GM12878 (cell line): ENCODE results near the gene MRTFB. TPM values are rescaled to one million over a fixed set of nuclear protein-coding genes. Genes with fewer than 3 reads are reported as not detected.

ENCODE experiments used
- ATAC-seq: fragments of 200-7000 bp; cut with Tn5 transposase; 3 replicates; pipeline ENCODE4 v1.9.1; 2020; ENCODE audit warnings: mild to moderate bottlenecking, moderate library complexity
- BruUV-seq: library from RNA; stranded (reverse); fragments of 400-500 nt; replicated peaks from 2 replicates; lab custom pipeline; 2021; lab: Mats Ljungman, UMichigan
- CTCF ChIA-PET: fragments of 300-600 bp; sonication (Branson Sonifier 250); formaldehyde crosslinking; extraction: SDS; loops from one replicate; lab custom pipeline; 2021; ENCODE audit warnings: inconsistent platforms; lab: Yijun Ruan, JAX
- POLR2A ChIA-PET: fragments of 350-600 bp; formaldehyde crosslinking; extraction: SDS; loops from one replicate; lab custom pipeline; 2021; ENCODE audit warnings: inconsistent platforms; lab: Charles Lee
- RAD21 ChIA-PET: fragments of 300-600 bp; sonication (Branson Sonifier 250); formaldehyde crosslinking; loops from one replicate; lab custom pipeline; 2023; ENCODE audit warnings: antibody characterized with exemption; ENCODE audit not compliant: unreplicated experiment; lab: Charles Lee
- SMC1A ChIA-PET: fragments of 300-600 bp; sonication (Branson Sonifier 250); formaldehyde crosslinking; loops from one replicate; lab custom pipeline; 2023; ENCODE audit not compliant: unreplicated experiment, uncharacterized antibody; lab: Charles Lee
- DNase-seq: peaks from one replicate; pipeline ENCODE4 v3.0.0-alpha.2; 2011; ENCODE audit warnings: low read depth, low spot score
- FAIRE-seq: peaks from 3 replicates; lab custom pipeline; 2011; peaks lifted over from hg19 to GRCh38; lab: Jason Lieb, UNC
- H2AFZ ChIP-seq: 2 replicates; pipeline ENCODE4 v1.6.0; 2011; ENCODE audit warnings: low read depth, low read length, control low read depth; ENCODE audit not compliant: control insufficient read depth
- H3K27ac ChIP-seq: 2 replicates; pipeline ENCODE4 v1.5.1; 2011; ENCODE audit warnings: control low read depth; ENCODE audit not compliant: control insufficient read depth, insufficient read depth
- H3K27me3 ChIP-seq, 2 experiments: replicated peaks in 1 of 2; 2 replicates each; pipeline versions ENCODE4 v1.6.0 to v1.6.1; 2011; ENCODE audit warnings: low read length in 1 of 2; ENCODE audit not compliant: control insufficient read depth in 2 of 2, insufficient read depth in 2 of 2
- H3K36me3 ChIP-seq, 2 experiments: 2 replicates each; pipeline ENCODE4 v1.5.1; 2011; ENCODE audit warnings: low read length in 1 of 2; ENCODE audit not compliant: control insufficient read depth in 2 of 2, insufficient read depth in 2 of 2
- H3K4me1 ChIP-seq: 2 replicates; pipeline ENCODE4 v1.6.1; 2011; ENCODE audit warnings: mild to moderate bottlenecking, low read length, moderate library complexity, mixed read lengths; ENCODE audit not compliant: control insufficient read depth, insufficient read depth
- H3K4me2 ChIP-seq: 2 replicates; pipeline ENCODE4 v1.6.0; 2011; ENCODE audit warnings: control low read depth; ENCODE audit not compliant: control insufficient read depth, insufficient read depth
- H3K4me3 ChIP-seq: fragments of 200-600 bp; sonication (generic); 2 replicates; pipeline ENCODE4 v1.5.1; 2016
- H3K79me2 ChIP-seq: 2 replicates; pipeline ENCODE4 v1.6.0; 2011; ENCODE audit warnings: low read length; ENCODE audit not compliant: control insufficient read depth, insufficient read depth
- H3K9ac ChIP-seq: 2 replicates; pipeline ENCODE4 v1.8.0; 2011; ENCODE audit warnings: low read length, control low read depth, mixed read lengths; ENCODE audit not compliant: control insufficient read depth, insufficient read depth
- H3K9me3 ChIP-seq: replicated peaks from 3 replicates; pipeline ENCODE4 v1.5.1; 2011; ENCODE audit warnings: mild to moderate bottlenecking, low read length; ENCODE audit not compliant: control insufficient read depth, insufficient read depth
- H4K20me1 ChIP-seq: 2 replicates; pipeline ENCODE4 v1.6.0; 2011; ENCODE audit not compliant: control insufficient read depth, insufficient read depth
- FOXM1 ChIP-seq: IDR thresholded peaks from 2 replicates; pipeline ENCODE4 v1.6.1; 2012; ENCODE audit warnings: low read depth, mild to moderate bottlenecking, inconsistent platforms, low read length, moderate library complexity
- IKZF2 ChIP-seq, 2 experiments: fragments of 450-650 bp; IDR thresholded peaks; 2 replicates each; pipeline ENCODE4 v1.6.1; 2017; ENCODE audit warnings: mild to moderate bottlenecking in 2 of 2, moderate library complexity in 2 of 2
- KDM1A ChIP-seq: fragments of 200-600 bp; sonication (generic); IDR thresholded peaks from 2 replicates; pipeline ENCODE4 v1.6.1; 2016; ENCODE audit warnings: borderline replicate concordance
- MEF2B ChIP-seq: fragments of 450-650 bp; IDR thresholded peaks from 2 replicates; pipeline ENCODE4 v1.6.1; 2018; ENCODE audit warnings: mild to moderate bottlenecking, moderate library complexity; ENCODE audit not compliant: partially characterized antibody, poor library complexity, severe bottlenecking
- NFYA ChIP-seq: IDR thresholded peaks from 2 replicates; pipeline ENCODE4 v1.6.1; 2011; ENCODE audit warnings: low read depth, mild to moderate bottlenecking, low read length, improper control_type of control experiment, borderline replicate concordance
- NR2C1 ChIP-seq: fragments of 450-650 bp; IDR thresholded peaks from 2 replicates; pipeline ENCODE4 v1.6.1; 2017; ENCODE audit warnings: antibody characterized with exemption, mild to moderate bottlenecking, moderate library complexity
- POLR2A ChIP-seq: IDR thresholded peaks from 2 replicates; pipeline ENCODE4 v1.6.1; 2011; ENCODE audit warnings: low read depth, mild to moderate bottlenecking, low read length
- POLR2AphosphoS5 ChIP-seq: IDR thresholded peaks from 2 replicates; pipeline ENCODE4 v1.6.1; 2011; ENCODE audit warnings: mild to moderate bottlenecking, low read length, inconsistent platforms
- TCF7 ChIP-seq: IDR thresholded peaks from 2 replicates; pipeline ENCODE4 v1.6.1; 2014; ENCODE audit warnings: antibody characterized with exemption, borderline replicate concordance
- ZNF384 ChIP-seq: IDR thresholded peaks from 2 replicates; pipeline ENCODE4 v1.6.1; 2012; ENCODE audit warnings: low read depth, mild to moderate bottlenecking, low read length, improper control_type of control experiment, borderline replicate concordance
- WGBS: methylation state at CpG from one replicate; pipeline ENCODE4 v1.1.6; 2016; ENCODE audit warnings: low lambda C conversion rate; ENCODE audit not compliant: insufficient replicate concordance, insufficient coverage; ENCODE audit errors: missing lambda C conversion rate; 5-methylcytosine and 5-hydroxymethylcytosine counted together
- in situ Hi-C: fragments of 300-500 bp; cut with MboI; formaldehyde crosslinking; loops from 9 replicates; pipeline ENCODE4 v1.14.3; 2018; ENCODE audit warnings: mixed read lengths
- intact Hi-C: fragments of 100-400 bp; cut with micrococcal nuclease; formaldehyde crosslinking; loops from one replicate; pipeline ENCODE4 v1.14.2; 2022; ENCODE audit not compliant: unreplicated experiment
- polyA plus RNA-seq, 11 experiments: library from polyadenylated mRNA; depleted of rRNA in 4 of 11; unstranded in 6 of 11; stranded (reverse) in 5 of 11; fragments of >200 nt; fragmentation: Nextera tagmentation in 4 of 11; fragmentation: Illumina TruSeq in 1 of 11; extraction: Ambion mirVana in 4 of 11; extraction: Trizol in 1 of 11; gene quantifications; 1 replicate in 1 of 11; 2 replicates in 10 of 11; pipeline versions ENCODE4 v1.2.1 to v1.2.3, GENCODE V29; 2011 to 2016; ENCODE audit warnings: inconsistent platforms in 2 of 11, missing spikeins in 2 of 11, low read depth in 1 of 11
- total RNA-seq, 4 experiments: library from RNA; depleted of rRNA in 3 of 4; stranded (reverse); fragments of >200 nt in 3 of 4; fragmentation: Illumina TruSeq in 1 of 4; extraction: Trizol in 1 of 4; gene quantifications; 2 replicates each; pipeline versions ENCODE4 v1.2.1 to v1.2.3, GENCODE V29; 2013 to 2021
- TF ChIP-seq, protein P1 (sequence below): fragments of 450-650 bp; IDR thresholded peaks from 2 replicates; pipeline ENCODE4 v1.6.1; 2017; ENCODE audit warnings: low read depth, mild to moderate bottlenecking, moderate library complexity

Gene MRTFB
- total and polyA plus RNA-seq, 10 of the 15 experiments (the other 5 are each of a cell fraction or from before 2014, with no cell fraction given) = 2.1 to 14.3 (median 8.0) TPM

DNA sequence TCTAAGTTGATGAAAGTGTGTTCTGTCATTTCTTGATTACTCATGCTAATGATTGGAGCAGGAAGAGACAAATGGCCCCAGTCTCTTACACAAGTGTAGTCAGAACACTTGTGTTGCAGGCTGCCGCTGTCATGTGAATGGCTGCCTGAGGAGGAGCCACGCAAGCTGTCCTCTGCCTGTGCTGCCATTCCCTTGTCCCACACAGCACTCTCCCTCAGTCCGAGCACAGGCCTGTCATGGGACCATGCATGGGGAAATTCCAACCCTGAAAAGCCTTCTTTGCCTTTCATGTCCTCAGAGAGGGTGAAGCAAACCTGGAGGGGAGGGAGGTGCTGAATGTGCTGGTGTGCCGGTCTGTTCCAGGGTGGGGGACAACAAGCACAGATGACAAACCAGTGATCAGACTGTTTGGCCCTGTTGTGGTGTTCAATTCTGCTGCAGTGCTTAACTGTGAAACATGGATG, 109.4 kb downstream of the MRTFB start:
- H3K27ac ChIP-seq = no peak overlapping the region
- ChIA-PET POLR2A (no interaction called here), CTCF (interaction anchor here (0.8 kb wide), 1 partner anchor 33 kb away, joined by 3 read pairs; no protein-coding TSS in a partner anchor), SMC1A (interaction anchor here (0.7 kb wide), 1 partner anchor 22 kb away, joined by 3 read pairs; no protein-coding TSS in a partner anchor), RAD21 (no interaction called here)
- no peak for DNase-seq
- no peak overlapping the region for H3K4me3 ChIP-seq
- ATAC-seq = no peak
- no peak overlapping the region for H3K9ac ChIP-seq
- TF ChIP-seq, protein P1, sequence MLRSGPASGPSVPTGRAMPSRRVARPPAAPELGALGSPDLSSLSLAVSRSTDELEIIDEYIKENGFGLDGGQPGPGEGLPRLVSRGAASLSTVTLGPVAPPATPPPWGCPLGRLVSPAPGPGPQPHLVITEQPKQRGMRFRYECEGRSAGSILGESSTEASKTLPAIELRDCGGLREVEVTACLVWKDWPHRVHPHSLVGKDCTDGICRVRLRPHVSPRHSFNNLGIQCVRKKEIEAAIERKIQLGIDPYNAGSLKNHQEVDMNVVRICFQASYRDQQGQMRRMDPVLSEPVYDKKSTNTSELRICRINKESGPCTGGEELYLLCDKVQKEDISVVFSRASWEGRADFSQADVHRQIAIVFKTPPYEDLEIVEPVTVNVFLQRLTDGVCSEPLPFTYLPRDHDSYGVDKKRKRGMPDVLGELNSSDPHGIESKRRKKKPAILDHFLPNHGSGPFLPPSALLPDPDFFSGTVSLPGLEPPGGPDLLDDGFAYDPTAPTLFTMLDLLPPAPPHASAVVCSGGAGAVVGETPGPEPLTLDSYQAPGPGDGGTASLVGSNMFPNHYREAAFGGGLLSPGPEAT = no peak
- TF ChIP-seq NFYA (no peak), POLR2AphosphoS5 (no peak), MEF2B (no peak), POLR2A (no peak), TCF7 (no peak), ZNF384 (no peak), KDM1A (no peak), NR2C1 (no peak), FOXM1 (no peak), IKZF2 (IDR thresholded peaks at IDR 0.05) (no peak)
- H3K4me2 ChIP-seq = no peak overlapping the region
- H4K20me1 ChIP-seq = no peaks in the 10 kb centered on the region
- WGBS = 98% methylated on average over 4 of the region's 4 CpGs
- no peaks in the 10 kb centered on the region for H3K9me3 ChIP-seq
- H3K4me1 ChIP-seq = 0 out of 2 replicates have a peak, but pooled peaks cover 3% of the 10 kb centered on the region
- no peak overlapping the region for H2AFZ ChIP-seq
- H3K27me3 ChIP-seq = no peaks in the 10 kb centered on the region
- in situ Hi-C loops (no loop called here), intact Hi-C loops (no loop called here)
- FAIRE-seq = no peak
- BruUV-seq = no TSS peak
- H3K79me2 ChIP-seq = no peaks in the 10 kb centered on the region
- H3K36me3 ChIP-seq = no peaks in the 10 kb centered on the region
